NCI-H1417 (cell line): Measurements from ENCODE around the gene SYVN1.
"Not testable (repeated sequence)": the region's sequence is repeated elsewhere in the genome, so short reads cannot be mapped to it uniquely, and the experiment has no call there.

ENCODE experiments used
- DNase-seq, 3 experiments: peaks; one replicate each; lab custom pipeline; 2025; lab: John Stamatoyannopoulos, UW

Gene SYVN1

GRCh38 chr11:65134240-65134951, at the start of gene SYVN1:
Gene SYVN1 (minus strand): TSS chr11:65134519. CDS start chr11:65133601, 918 bp downstream.
- DNase-seq: peak; percentile 85 to 99 (median 99)

- DNase-seq: peak in 1 of 3 experiments; percentile 58
These were observed 49.0 kb upstream of the SYVN1 start for GRCh38 chr11:65183201-65183891.

GRCh38 chr11:65182258-65183170, 48.2 kb upstream of the SYVN1 start:
- DNase-seq: peak in 2 of 3 experiments; percentile 68 to 69

GRCh38 chr11:65181569-65182257, 47.4 kb upstream of the SYVN1 start, which contains the start of gene CAPN1:
Gene CAPN1 (plus strand): TSS chr11:65181928. CDS start chr11:65182702, 774 bp downstream.
- peak in 2 of 3 experiments; percentile 71 to 75 for DNase-seq

- DNase-seq: peak; percentile 21 to 82 (median 79)
These were observed 46.7 kb upstream of the SYVN1 start for GRCh38 chr11:65180877-65181568.

- DNase-seq: not testable (repeated sequence)
These were observed 40.3 kb upstream of the SYVN1 start for GRCh38 chr11:65174571-65175010.

GRCh38 chr11:65172600-65172999, 38.3 kb upstream of the SYVN1 start:
- no peak for DNase-seq

- DNase-seq: no peak
These were observed 35.8 kb upstream of the SYVN1 start, which contains the start of gene SPDYC for GRCh38 chr11:65170058-65170534. Gene SPDYC (plus strand): TSS chr11:65170233. CDS start chr11:65171358, 1,125 bp downstream.

- no peak for DNase-seq
These were observed 34.9 kb upstream of the SYVN1 start for GRCh38 chr11:65169164-65169641.

- DNase-seq: no peak
These were observed 33.3 kb upstream of the SYVN1 start for GRCh38 chr11:65167656-65168055.

- DNase-seq: no peak
These were observed 32.6 kb upstream of the SYVN1 start for GRCh38 chr11:65166893-65167292.

GRCh38 chr11:65165410-65166317, 31.3 kb upstream of the SYVN1 start:
- no peak for DNase-seq

- no peak for DNase-seq
These were observed 29.4 kb upstream of the SYVN1 start for GRCh38 chr11:65163684-65164083.

GRCh38 chr11:65160643-65161042, 26.3 kb upstream of the SYVN1 start:
- no peak for DNase-seq

- DNase-seq: no peak
These were observed 24.7 kb upstream of the SYVN1 start for GRCh38 chr11:65159012-65159411.

- DNase-seq: no peak
These were observed 23.0 kb upstream of the SYVN1 start for GRCh38 chr11:65157336-65157735.

- no peak for DNase-seq
These were observed 22.6 kb upstream of the SYVN1 start for GRCh38 chr11:65156926-65157325.

- DNase-seq: no peak
These were observed 21.9 kb upstream of the SYVN1 start for GRCh38 chr11:65156256-65156655.

- DNase-seq: no peak
These were observed 17.8 kb upstream of the SYVN1 start for GRCh38 chr11:65152122-65152521.
